ENCODE results near the gene RC3H1. TPM values are rescaled to one million over a fixed set of nuclear protein-coding genes. Genes with fewer than 3 reads are reported as not detected.

The RC3H1 gene
- total and polyA plus RNA-seq, 2 of the 8 experiments (the other 6 are each of a cell fraction or from before 2014, with no cell fraction given), result 7.4 to 32.2 TPM

GRCh38 chr1:174000371-174000770 lies 21.8 kb downstream of the RC3H1 start:
- Histone ChIP-seq H2BK15ac (ENCODE audit: low read length) (no peak overlapping the region), H2BK120ac (replicated peaks; ENCODE audit: low read depth, low read length) (no peak overlapping the region), H3K27ac (ENCODE audit: low read depth, low read length) (no peak overlapping the region), H3K14ac (ENCODE audit: insufficient read length) (no peak overlapping the region), H3K36me3 (ENCODE audit: control insufficient read depth in 2 of 4, insufficient read depth in 4 of 4, low read length in 3 of 4) (no peaks in the 10 kb centered on the region), H4K91ac (replicated peaks; ENCODE audit: insufficient read length, low read length) (no peak overlapping the region), H3K4me2 (ENCODE audit: insufficient read depth in 1 of 2, low read depth in 2 of 2, low read length in 2 of 2) (no peak overlapping the region), H3K79me1 (ENCODE audit: low read depth, low read length) (peaks cover 6% of the 10 kb centered on the region; the same call in 1 of the 2 replicates), H2BK12ac (ENCODE audit: low read depth, low read length) (no peak overlapping the region), H3K23me2 (ENCODE audit: low read depth, low read length) (peaks cover 2% of the 10 kb centered on the region; the same call in 1 of the 2 replicates), H3K4me3 (ENCODE audit: extremely low read depth in 1 of 4, insufficient read depth in 2 of 4, low read depth in 3 of 4, low read length in 4 of 4) (no peak overlapping the region), H3K56ac (replicated peaks; ENCODE audit: insufficient read length, low read depth, low read length) (no peak overlapping the region), H4K5ac (ENCODE audit: insufficient read length, low read depth, low read length) (no peak overlapping the region), H3K9me3 (ENCODE audit: insufficient read depth in 2 of 2, low read depth in 1 of 2, low read length in 1 of 2) (no peaks in the 10 kb centered on the region), H3K79me2 (ENCODE audit: control insufficient read depth in 1 of 2, insufficient read depth in 2 of 2, low read length in 2 of 2) (peaks cover 0 to 75% of the 10 kb centered on the region in 2 experiments; a peak in 3 of 4 replicates), H3K23ac (ENCODE audit: insufficient read length) (no peak overlapping the region), H3K27me3 (replicated peaks in 1 of 4; ENCODE audit: control insufficient read depth in 3 of 4, extremely low read depth in 1 of 4, insufficient read depth in 3 of 4, low read length in 3 of 4) (no peaks in the 10 kb centered on the region), H2BK20ac (ENCODE audit: low read length) (no peak overlapping the region), H2BK5ac (ENCODE audit: low read depth, low read length) (no peak overlapping the region), H2AK5ac (ENCODE audit: low read depth, low read length) (no peak overlapping the region), H4K20me1 (replicated peaks in 1 of 2; ENCODE audit: control insufficient read depth in 1 of 2, insufficient read depth in 2 of 2, low read length in 2 of 2) (peaks cover 0 to 5% of the 10 kb centered on the region in 2 experiments), H3K9ac (replicated peaks in 1 of 4; ENCODE audit: extremely low read depth in 1 of 4, low read depth in 3 of 4, low read length in 3 of 4) (no peak overlapping the region), H4K8ac (ENCODE audit: extremely low read depth, insufficient read depth, low read length) (no peak overlapping the region), H3K4me1 (replicated peaks in 1 of 4; ENCODE audit: control insufficient read depth in 3 of 4, insufficient read depth in 4 of 4, low read length in 3 of 4) (no peaks in the 10 kb centered on the region; a peak in 1 of 7 replicates), H3K18ac (ENCODE audit: extremely low read depth, low read length) (no peak overlapping the region), H2AFZ (ENCODE audit: low read length) (no peak overlapping the region), H3K4ac (replicated peaks; ENCODE audit: insufficient read length, low read depth, low read length) (no peak overlapping the region)
- ChIA-PET POLR2A (ENCODE audit: partially characterized antibody) (interaction anchor here (0.9 to 2.0 kb wide), 4 partner anchors 9 to 136 kb away, joined by 3 to 6 read pairs (median 5); partner anchors contain the start of genes GAS5 and ZBTB37), CTCF (ENCODE audit: partially characterized antibody) (interaction anchor here (1.2 kb wide), 1 partner anchor 115 kb away, joined by 3 read pairs; no protein-coding TSS in a partner anchor)
- DNase-seq (ENCODE audit: low read depth in 1 of 2, low spot score in 2 of 2) (no peak), FAIRE-seq (no peak)
- TF ChIP-seq SIRT6 (IDR thresholded peaks at IDR 0.05; ENCODE audit: low read length) (no peak), CBX8 (IDR thresholded peaks at IDR 0.05; ENCODE audit: borderline replicate concordance, low read depth, low read length) (no peak)
- WGBS, 2 experiments (ENCODE audit: extremely low coverage in 1 of 2, insufficient coverage in 1 of 2, insufficient read length in 1 of 2, insufficient replicate concordance in 2 of 2, low coverage in 1 of 2, low lambda C conversion rate in 2 of 2, missing lambda C conversion rate in 1 of 2), result 95% methylated on average over 3 of the region's 3 CpGs; no CpG with 5 or more reads in 1 of the 2 experiments

Data from H1 (cell line).